NCI-H2171 treated with DMSO at 0.1 percent for 48 hours (cell line): ENCODE measurements around the gene ASB13.

Source experiments
- DNase-seq: peaks from one replicate; lab custom pipeline; 2025; lab: John Stamatoyannopoulos, UW

ASB13 gene

GRCh38 chr10:5669604-5670003 lies 3.2 kb upstream of the ASB13 start:
- no peak for DNase-seq

GRCh38 chr10:5668429-5668828 lies 2.0 kb upstream of the ASB13 start:
- DNase-seq = no peak

GRCh38 chr10:5666841-5667630 lies 641 bp upstream of the ASB13 start:
- DNase-seq = no peak

GRCh38 chr10:5665373-5666007 lies 905 bp downstream of the ASB13 start:
- DNase-seq = no peak

- DNase-seq = peak; percentile 17
These were observed 2.5 kb downstream of the ASB13 start for GRCh38 chr10:5663692-5664427.

- no peak for DNase-seq
These were observed 3.5 kb downstream of the ASB13 start for GRCh38 chr10:5662708-5663579.

GRCh38 chr10:5661043-5661442 lies 5.4 kb downstream of the ASB13 start:
- no peak for DNase-seq

GRCh38 chr10:5659702-5660528 lies 6.5 kb downstream of the ASB13 start:
- DNase-seq = no peak

GRCh38 chr10:5658871-5659618 lies 7.3 kb downstream of the ASB13 start:
- peak; percentile 46 for DNase-seq

GRCh38 chr10:5656737-5657579 lies 9.4 kb downstream of the ASB13 start:
- no peak for DNase-seq

- DNase-seq = no peak
These were observed 11.3 kb downstream of the ASB13 start for GRCh38 chr10:5655121-5655520.

GRCh38 chr10:5654218-5654755 lies 12.1 kb downstream of the ASB13 start:
- DNase-seq = no peak

GRCh38 chr10:5652746-5653145 lies 13.6 kb downstream of the ASB13 start:
- no peak for DNase-seq

GRCh38 chr10:5651388-5651764 lies 15.0 kb downstream of the ASB13 start:
- no peak for DNase-seq

GRCh38 chr10:5650664-5651387 lies 15.6 kb downstream of the ASB13 start:
- no peak for DNase-seq

GRCh38 chr10:5649746-5650145 lies 16.6 kb downstream of the ASB13 start:
- no peak for DNase-seq

- no peak for DNase-seq
These were observed 17.6 kb downstream of the ASB13 start for GRCh38 chr10:5648494-5649457.
